GM10248 (cell line): ENCODE measurements around the gene PIGR.

Experiments used
- CTCF ChIA-PET: fragments of 300-600 bp; sonication (Branson Sonifier 250); formaldehyde crosslinking; extraction: SDS; loops from one replicate; lab custom pipeline; 2021; ENCODE audit warnings: antibody characterized with exemption; lab: Yijun Ruan, JAX
- POLR2A ChIA-PET: fragments of 350-650 bp; sonication (Branson Sonifier 250); formaldehyde crosslinking; extraction: SDS; loops from one replicate; lab custom pipeline; 2020; ENCODE audit warnings: antibody characterized with exemption; lab: Yijun Ruan, JAX
- DNase-seq: peaks from one replicate; pipeline ENCODE4 v3.0.0; 2012; ENCODE audit errors: extremely low spot score
- TF ChIP-seq, protein P1 (sequence below): IDR thresholded peaks from 2 replicates; pipeline ENCODE4 v1.5.1; 2012; ENCODE audit warnings: mild to moderate bottlenecking, low read depth; ENCODE audit errors: extremely low read depth, missing control alignments, control extremely low read depth

The PIGR gene

DNA sequence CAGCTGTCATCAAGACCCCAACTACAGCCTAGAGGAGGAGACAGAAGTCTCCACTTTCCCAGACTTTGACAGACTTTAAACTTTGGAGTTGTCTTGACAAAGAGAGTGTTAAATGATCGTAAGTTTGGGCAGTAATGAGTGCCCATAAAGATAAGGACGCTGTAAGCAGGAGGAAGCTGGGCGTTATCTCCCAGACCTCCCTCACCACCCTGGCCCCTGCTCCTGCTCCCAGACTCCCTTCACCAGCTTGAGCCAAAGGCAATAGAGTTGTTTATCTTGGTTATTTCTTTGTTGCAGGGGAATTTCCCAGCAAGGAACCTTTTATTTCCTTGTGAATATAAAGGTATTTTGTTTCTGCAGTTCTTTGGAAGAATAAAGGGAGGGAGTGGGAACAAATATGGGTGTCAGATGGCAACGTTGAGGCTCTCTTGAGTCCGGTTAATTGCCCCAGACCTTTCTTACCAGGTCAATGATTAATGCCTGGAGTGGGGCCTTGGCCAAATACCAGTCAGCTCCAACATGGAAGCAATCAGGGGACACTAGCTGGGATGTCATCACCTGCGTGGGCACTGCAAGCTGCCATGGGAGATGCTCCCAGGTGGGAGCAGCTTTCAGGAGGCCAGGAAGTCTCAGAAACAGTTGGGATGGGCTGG lies 4.4 kb downstream of the PIGR start:
- TF ChIP-seq, protein P1, sequence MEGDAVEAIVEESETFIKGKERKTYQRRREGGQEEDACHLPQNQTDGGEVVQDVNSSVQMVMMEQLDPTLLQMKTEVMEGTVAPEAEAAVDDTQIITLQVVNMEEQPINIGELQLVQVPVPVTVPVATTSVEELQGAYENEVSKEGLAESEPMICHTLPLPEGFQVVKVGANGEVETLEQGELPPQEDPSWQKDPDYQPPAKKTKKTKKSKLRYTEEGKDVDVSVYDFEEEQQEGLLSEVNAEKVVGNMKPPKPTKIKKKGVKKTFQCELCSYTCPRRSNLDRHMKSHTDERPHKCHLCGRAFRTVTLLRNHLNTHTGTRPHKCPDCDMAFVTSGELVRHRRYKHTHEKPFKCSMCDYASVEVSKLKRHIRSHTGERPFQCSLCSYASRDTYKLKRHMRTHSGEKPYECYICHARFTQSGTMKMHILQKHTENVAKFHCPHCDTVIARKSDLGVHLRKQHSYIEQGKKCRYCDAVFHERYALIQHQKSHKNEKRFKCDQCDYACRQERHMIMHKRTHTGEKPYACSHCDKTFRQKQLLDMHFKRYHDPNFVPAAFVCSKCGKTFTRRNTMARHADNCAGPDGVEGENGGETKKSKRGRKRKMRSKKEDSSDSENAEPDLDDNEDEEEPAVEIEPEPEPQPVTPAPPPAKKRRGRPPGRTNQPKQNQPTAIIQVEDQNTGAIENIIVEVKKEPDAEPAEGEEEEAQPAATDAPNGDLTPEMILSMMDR = no peak
- CTCF ChIA-PET = interaction anchor here (1.2 to 25.0 kb wide), 9 partner anchors 5 to 77 kb away, joined by 4 to 416 read pairs (median 14); partner anchors contain the start of genes IL20 and PIGR
- POLR2A ChIA-PET = no interaction called here
- DNase-seq = no peak

DNA sequence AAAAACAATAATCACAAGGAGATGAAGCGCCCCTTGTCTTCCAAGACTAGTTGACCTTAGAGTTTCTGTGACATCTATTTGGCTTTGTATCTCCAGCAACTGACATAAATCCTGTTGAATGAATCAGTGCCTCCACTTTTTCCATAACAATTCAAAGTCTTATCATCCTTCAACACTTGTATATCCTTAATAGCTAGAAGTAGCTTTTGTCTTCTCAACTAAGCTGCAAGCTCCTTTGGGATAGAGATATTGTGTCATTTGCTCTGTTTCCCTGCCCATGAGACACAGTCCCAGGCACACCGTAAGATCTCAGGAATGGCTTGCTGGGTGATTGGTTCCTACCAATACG lies 5.7 kb downstream of the PIGR start:
- TF ChIP-seq, protein P1 = no peak
- CTCF ChIA-PET = interaction anchor here (0.8 to 25.0 kb wide), 7 partner anchors 4 to 41 kb away, joined by 3 to 416 read pairs (median 14); partner anchors contain the start of gene PIGR
- DNase-seq = no peak
- POLR2A ChIA-PET = no interaction called here

DNA sequence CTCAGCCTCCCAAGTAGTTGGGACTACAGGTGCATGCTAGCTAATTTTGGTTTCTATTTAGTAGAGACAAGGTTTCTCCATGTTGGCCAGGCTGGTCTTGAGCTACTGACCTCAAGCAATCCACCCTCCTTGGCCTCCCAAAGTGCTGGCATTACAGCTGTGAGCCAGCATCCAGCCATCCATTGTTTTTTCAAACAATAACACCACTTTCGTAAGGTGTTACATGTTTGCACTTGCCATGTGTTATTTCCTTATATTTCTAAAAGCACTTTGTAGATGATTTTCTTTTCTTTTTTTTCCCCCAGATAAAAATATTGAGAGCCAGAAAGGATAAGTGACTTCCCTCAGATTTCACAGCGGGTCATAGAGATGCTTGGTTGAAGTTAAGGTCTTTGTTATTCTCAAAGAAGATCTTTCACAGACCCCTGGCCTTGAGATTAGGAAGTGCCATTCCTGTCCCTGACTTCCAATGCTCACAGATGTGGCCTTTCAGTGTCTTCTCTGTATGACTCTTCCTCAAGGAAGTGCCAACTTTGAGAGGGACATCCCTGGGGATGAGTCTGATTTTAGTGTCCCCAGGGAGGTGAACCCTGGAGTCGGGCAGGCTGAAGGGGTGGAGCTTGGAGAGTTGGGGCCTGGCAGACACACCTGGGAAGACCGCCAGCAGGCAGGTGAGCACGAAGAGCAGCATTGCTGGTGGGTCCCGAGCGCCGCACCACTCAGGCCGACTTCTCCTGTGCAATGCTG lies 6.3 kb downstream of the PIGR start:
- no peak for DNase-seq
- ChIA-PET POLR2A (no interaction called here), CTCF (interaction anchor here (0.8 to 25.0 kb wide), 7 partner anchors 3 to 41 kb away, joined by 3 to 416 read pairs (median 14); partner anchors contain the start of gene PIGR)
- TF ChIP-seq, protein P1 = no peak

DNA sequence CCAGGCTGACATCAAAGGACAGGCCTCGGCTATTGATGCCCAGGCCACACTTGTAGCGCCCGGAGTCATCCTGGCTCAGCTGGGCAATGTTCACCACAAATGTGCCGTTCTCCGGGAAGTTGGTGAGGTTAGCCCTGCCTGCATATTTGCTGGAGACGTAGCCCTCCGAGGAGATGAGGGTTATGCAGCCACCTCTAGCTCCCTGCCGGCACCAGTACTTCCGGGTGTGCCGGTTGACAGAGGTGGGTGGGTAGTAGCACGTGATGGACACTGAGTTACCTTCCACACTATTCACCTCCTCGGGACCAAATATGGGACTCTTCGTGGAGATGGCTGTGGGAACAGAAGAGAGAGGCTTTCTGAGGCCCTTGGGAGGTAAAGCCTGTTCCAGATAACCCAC lies 7.1 kb downstream of the PIGR start:
- TF ChIP-seq, protein P1 = no peak
- DNase-seq = no peak
- CTCF ChIA-PET = interaction anchor here (1.2 to 25.0 kb wide), 5 partner anchors 13 to 42 kb away, joined by 3 to 416 read pairs (median 64); partner anchors contain the start of gene PIGR
- POLR2A ChIA-PET = no interaction called here

DNA sequence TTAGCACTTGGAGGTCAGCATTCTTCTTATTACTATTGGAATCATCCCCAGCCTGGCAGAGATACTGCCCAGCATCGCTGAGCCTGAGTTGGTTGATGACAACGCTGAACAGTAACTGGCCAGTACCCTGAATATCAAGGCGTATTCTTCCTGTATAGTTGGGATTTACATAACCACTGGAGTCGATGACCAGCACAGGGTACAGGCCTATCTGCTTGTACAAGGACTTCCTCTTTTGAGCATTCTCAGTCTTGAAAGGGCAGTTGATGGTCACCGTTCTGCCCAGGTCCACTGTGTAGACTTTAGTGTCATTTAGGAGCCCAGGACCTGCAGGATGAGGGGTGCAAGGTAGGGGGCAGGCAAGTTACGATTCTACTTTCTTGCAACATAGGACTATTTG lies 8.8 kb downstream of the PIGR start:
- ChIA-PET CTCF (interaction anchor here (1.5 to 25.0 kb wide), 5 partner anchors 11 to 562 kb away, joined by 4 to 416 read pairs (median 307); partner anchors contain the start of genes FCMR and PIGR), POLR2A (no interaction called here)
- DNase-seq = no peak
- TF ChIP-seq, protein P1 = no peak

DNA sequence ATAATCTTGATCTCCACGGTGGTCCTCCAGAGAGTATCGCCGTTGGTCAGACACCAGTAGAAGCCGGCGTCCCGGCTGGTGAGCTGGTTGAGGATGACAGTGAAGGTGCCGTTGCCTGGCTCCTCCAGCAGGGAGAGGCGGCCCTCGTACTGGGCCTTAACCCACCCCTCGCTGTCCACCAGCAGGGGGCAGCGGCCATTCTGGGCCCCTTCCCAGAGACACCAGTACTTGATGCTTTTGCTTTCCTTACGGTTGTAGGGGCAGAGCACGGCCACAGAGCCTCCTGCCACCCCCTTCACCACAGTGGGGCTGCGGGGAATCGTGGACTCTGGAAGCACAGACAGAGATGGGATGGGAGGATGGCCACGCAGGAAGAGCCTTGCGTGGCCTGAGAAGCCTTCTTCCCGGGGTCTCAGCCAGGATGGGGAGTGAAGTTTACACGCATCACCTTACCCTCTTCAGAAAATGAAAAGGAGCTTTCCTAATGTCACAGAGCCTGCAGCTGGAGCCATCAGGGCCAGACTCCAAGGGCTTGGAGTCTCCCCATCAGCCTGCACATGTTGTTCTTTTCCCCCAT lies 10.7 kb downstream of the PIGR start:
- POLR2A ChIA-PET = no interaction called here

More for the DNA sequence above, 10.7 kb downstream of the PIGR start:
- DNase-seq = peak; percentile 64
- CTCF ChIA-PET = interaction anchor here (0.7 to 25.0 kb wide), 32 partner anchors 9 to 564 kb away, joined by 3 to 416 read pairs (median 4); partner anchors contain the start of genes DYRK3, FCAMR, FCMR and IL20
- TF ChIP-seq, protein P1 = peak; percentile 49
